GM12891 (cell line): ENCODE measurements around the gene PAN3.

Source experiments
- POLR2A ChIP-seq: IDR thresholded peaks from 2 replicates; pipeline ENCODE4 v1.6.1; 2011; ENCODE audit warnings: low read depth, low read length, control low read depth
- SPI1 ChIP-seq: IDR thresholded peaks from 2 replicates; pipeline ENCODE4 v1.6.1; 2011; ENCODE audit warnings: low read depth, low read length, control low read depth
- TAF1 ChIP-seq: IDR thresholded peaks from 2 replicates; pipeline ENCODE4 v1.6.1; 2011; ENCODE audit warnings: low read depth, low read length, control low read depth

GRCh38 chr13:28120317-28120716 is 18.0 kb upstream of the PAN3 start:
- TF ChIP-seq POLR2A (no peak), SPI1 (no peak), TAF1 (no peak)
